NCI-H1694 (cell line): Measurements from ENCODE around the gene XPO4.

ENCODE experiments used
- DNase-seq: peaks from one replicate; lab custom pipeline; 2025; lab: John Stamatoyannopoulos, UW

The XPO4 gene

GRCh38 chr13:20728579-20729311, 173.8 kb downstream of the XPO4 start:
- DNase-seq = no peak

GRCh38 chr13:20727856-20728255, 174.7 kb downstream of the XPO4 start:
- no peak for DNase-seq
